PC-9 (cell line): ENCODE results near the gene MAST4. TPM values are rescaled to one million over a fixed set of nuclear protein-coding genes. Genes with fewer than 3 reads are reported as not detected.

Experiments
- BruUV-seq: library from RNA; stranded (reverse); fragments of 400-500 nt; replicated peaks from 2 replicates; lab custom pipeline; 2021; lab: Mats Ljungman, UMichigan
- CTCF ChIA-PET: fragments of 300-600 bp; sonication (Branson Sonifier 250); formaldehyde crosslinking; loops from one replicate; lab custom pipeline; 2022; ENCODE audit warnings: antibody characterized with exemption; lab: Charles Lee
- POLR2A ChIA-PET: fragments of 300-600 bp; sonication (Branson Sonifier 250); formaldehyde crosslinking; loops from one replicate; lab custom pipeline; 2022; ENCODE audit warnings: antibody characterized with exemption; ENCODE audit not compliant: unreplicated experiment; lab: Charles Lee
- DNase-seq, 2 experiments: peaks; one replicate each; pipeline versions ENCODE4 v3.0.0 to v3.0.0-alpha.2; 2015 to 2022; ENCODE audit warnings: mixed read lengths in 1 of 2
- H2AFZ ChIP-seq: fragments of 200-600 bp; sonication (generic); 2 replicates; pipeline ENCODE4 v1.8.1; 2017; ENCODE audit warnings: antibody characterized with exemption
- H3F3A ChIP-seq: fragments of 200-600 bp; sonication (generic); 2 replicates; pipeline ENCODE4 v1.8.1; 2017; ENCODE audit warnings: antibody characterized with exemption, mild to moderate bottlenecking, low read depth; ENCODE audit not compliant: insufficient read depth
- H3K27ac ChIP-seq: fragments of 200-600 bp; sonication (generic); 2 replicates; pipeline ENCODE4 v1.6.1; 2016; ENCODE audit warnings: mixed run types
- H3K27me3 ChIP-seq: fragments of 200-600 bp; sonication (generic); 2 replicates; pipeline ENCODE4 v1.6.1; 2016; ENCODE audit warnings: low read depth, mixed run types; ENCODE audit not compliant: insufficient read depth
- H3K36me3 ChIP-seq: fragments of 200-600 bp; sonication (generic); 2 replicates; pipeline ENCODE4 v1.6.1; 2016; ENCODE audit warnings: low read depth, mixed run types
- H3K4me1 ChIP-seq: fragments of 200-600 bp; sonication (generic); replicated peaks from 2 replicates; pipeline ENCODE4 v1.6.1; 2016; ENCODE audit warnings: mixed run types; ENCODE audit not compliant: insufficient read depth
- H3K4me2 ChIP-seq: fragments of 200-600 bp; sonication (generic); 2 replicates; pipeline ENCODE4 v1.6.1; 2017; ENCODE audit warnings: mixed run types
- H3K4me3 ChIP-seq: fragments of 200-600 bp; sonication (generic); 2 replicates; pipeline ENCODE4 v1.6.1; 2016; ENCODE audit warnings: mixed run types
- H3K79me2 ChIP-seq: fragments of 200-600 bp; sonication (generic); 2 replicates; pipeline ENCODE4 v1.6.1; 2017; ENCODE audit warnings: low read depth, mixed run types
- H3K9me2 ChIP-seq: fragments of 200-600 bp; sonication (generic); 2 replicates; pipeline ENCODE4 v1.8.1; 2017; ENCODE audit warnings: mild to moderate bottlenecking; ENCODE audit not compliant: insufficient read depth
- H3K9me3 ChIP-seq: fragments of 200-600 bp; sonication (generic); 2 replicates; pipeline ENCODE4 v1.8.1; 2016; ENCODE audit warnings: low read depth; ENCODE audit not compliant: insufficient read depth
- H4K20me1 ChIP-seq: fragments of 200-600 bp; sonication (generic); 2 replicates; pipeline ENCODE4 v1.8.1; 2017; ENCODE audit not compliant: insufficient read depth
- CTCF ChIP-seq: fragments of 200-600 bp; sonication (generic); conservative IDR thresholded peaks from 2 replicates; pipeline ENCODE4 v1.6.1; 2017; ENCODE audit warnings: mixed run types, antibody characterized with exemption, mild to moderate bottlenecking, moderate library complexity
- EZH2 ChIP-seq: fragments of 200-600 bp; sonication (generic); IDR thresholded peaks from 2 replicates; pipeline ENCODE4 v1.8.0; 2017; ENCODE audit warnings: antibody characterized with exemption, low read depth
- intact Hi-C: fragments of 100-400 bp; cut with micrococcal nuclease; formaldehyde crosslinking; loops from one replicate; pipeline ENCODE4 v1.10.0; 2022; ENCODE audit not compliant: unreplicated experiment
- total RNA-seq: library from RNA; stranded (reverse); gene quantifications from 2 replicates; pipeline ENCODE4 v1.2.3, GENCODE V29; 2021

Gene MAST4
- total RNA-seq, 1 experiment from 2014 or later: 19.3 TPM

- Histone ChIP-seq H3F3A (no peaks in the 10 kb centered on the region), H2AFZ (no peak overlapping the region), H3K36me3 (peaks cover 22% of the 10 kb centered on the region; the same call in 1 of the 2 replicates), H3K9me2 (no peaks in the 10 kb centered on the region), H3K79me2 (no peaks in the 10 kb centered on the region), H3K4me2 (no peak overlapping the region), H3K4me1 (no peaks in the 10 kb centered on the region; the same call in 1 of the 2 replicates), H3K27me3 (no peaks in the 10 kb centered on the region), H3K9me3 (no peaks in the 10 kb centered on the region), H3K27ac (no peak overlapping the region), H3K4me3 (no peak overlapping the region), H4K20me1 (no peaks in the 10 kb centered on the region)
- DNase-seq: no peak
- POLR2A ChIA-PET: no interaction called here
- no TSS peak for BruUV-seq
- intact Hi-C loops: no loop called here
- TF ChIP-seq EZH2 (no peak), CTCF (no peak)
- CTCF ChIA-PET: interaction anchor here (0.6 to 1.5 kb wide), 4 partner anchors 20 to 843 kb away, joined by 3 to 4 read pairs (median 3); no protein-coding TSS in a partner anchor
Observed at GRCh38 chr5:67149057-67149950, 553.1 kb downstream of the MAST4 start.

GRCh38 chr5:67149951-67150523 lies 553.8 kb downstream of the MAST4 start:
- no TSS peak for BruUV-seq
- Histone ChIP-seq H3F3A (no peaks in the 10 kb centered on the region), H3K4me3 (no peak overlapping the region), H3K9me2 (no peaks in the 10 kb centered on the region), H3K9me3 (no peaks in the 10 kb centered on the region), H3K79me2 (no peaks in the 10 kb centered on the region), H3K4me2 (no peak overlapping the region), H2AFZ (no peak overlapping the region), H3K36me3 (peaks cover 27% of the 10 kb centered on the region; the same call in 1 of the 2 replicates), H3K27me3 (no peaks in the 10 kb centered on the region), H3K4me1 (no peaks in the 10 kb centered on the region; the same call in 1 of the 2 replicates), H3K27ac (no peak overlapping the region), H4K20me1 (no peaks in the 10 kb centered on the region)
- intact Hi-C loops: loop anchor here (5.0 kb wide), 3 partner anchors 163 to 338 kb away; no protein-coding TSS in a partner anchor
- TF ChIP-seq CTCF (peak; percentile 61), EZH2 (no peak)
- CTCF ChIA-PET: interaction anchor here (0.6 to 1.5 kb wide), 4 partner anchors 59 to 844 kb away, joined by 3 to 4 read pairs (median 3); no protein-coding TSS in a partner anchor
- POLR2A ChIA-PET: no interaction called here
- peak in 1 of 2 experiments; percentile 58 for DNase-seq

- TF ChIP-seq EZH2 (no peak), CTCF (no peak)
- CTCF ChIA-PET: no interaction called here
- Histone ChIP-seq H3F3A (peaks cover 8% of the 10 kb centered on the region; the same call in 1 of the 2 replicates), H3K36me3 (peaks cover 27% of the 10 kb centered on the region; the same call in 1 of the 2 replicates), H3K9me2 (no peaks in the 10 kb centered on the region), H3K27me3 (no peaks in the 10 kb centered on the region), H3K4me1 (no peaks in the 10 kb centered on the region; the same call in 1 of the 2 replicates), H3K4me3 (no peak overlapping the region), H3K79me2 (no peaks in the 10 kb centered on the region), H4K20me1 (no peaks in the 10 kb centered on the region), H3K4me2 (no peak overlapping the region), H3K27ac (no peak overlapping the region), H2AFZ (no peak overlapping the region), H3K9me3 (no peaks in the 10 kb centered on the region)
- no TSS peak for BruUV-seq
- POLR2A ChIA-PET: interaction anchor here (0.6 kb wide), 1 partner anchor 193 kb away, joined by 3 read pairs; no protein-coding TSS in a partner anchor
- DNase-seq: no peak
- intact Hi-C loops: loop anchor here (5.0 kb wide), 3 partner anchors 165 to 340 kb away; no protein-coding TSS in a partner anchor
Observed at GRCh38 chr5:67152400-67152799, 556.2 kb downstream of the MAST4 start.
